HG03039 (cell line): ENCODE measurements around the gene PHC2.

ENCODE experiments used
- ATAC-seq: cut with Tn5 transposase; IDR thresholded peaks from one replicate; pipeline ENCODE4 v1.9.1; 2021; ENCODE audit warnings: mild to moderate bottlenecking, moderate library complexity; ENCODE audit not compliant: unreplicated experiment

PHC2 gene

DNA sequence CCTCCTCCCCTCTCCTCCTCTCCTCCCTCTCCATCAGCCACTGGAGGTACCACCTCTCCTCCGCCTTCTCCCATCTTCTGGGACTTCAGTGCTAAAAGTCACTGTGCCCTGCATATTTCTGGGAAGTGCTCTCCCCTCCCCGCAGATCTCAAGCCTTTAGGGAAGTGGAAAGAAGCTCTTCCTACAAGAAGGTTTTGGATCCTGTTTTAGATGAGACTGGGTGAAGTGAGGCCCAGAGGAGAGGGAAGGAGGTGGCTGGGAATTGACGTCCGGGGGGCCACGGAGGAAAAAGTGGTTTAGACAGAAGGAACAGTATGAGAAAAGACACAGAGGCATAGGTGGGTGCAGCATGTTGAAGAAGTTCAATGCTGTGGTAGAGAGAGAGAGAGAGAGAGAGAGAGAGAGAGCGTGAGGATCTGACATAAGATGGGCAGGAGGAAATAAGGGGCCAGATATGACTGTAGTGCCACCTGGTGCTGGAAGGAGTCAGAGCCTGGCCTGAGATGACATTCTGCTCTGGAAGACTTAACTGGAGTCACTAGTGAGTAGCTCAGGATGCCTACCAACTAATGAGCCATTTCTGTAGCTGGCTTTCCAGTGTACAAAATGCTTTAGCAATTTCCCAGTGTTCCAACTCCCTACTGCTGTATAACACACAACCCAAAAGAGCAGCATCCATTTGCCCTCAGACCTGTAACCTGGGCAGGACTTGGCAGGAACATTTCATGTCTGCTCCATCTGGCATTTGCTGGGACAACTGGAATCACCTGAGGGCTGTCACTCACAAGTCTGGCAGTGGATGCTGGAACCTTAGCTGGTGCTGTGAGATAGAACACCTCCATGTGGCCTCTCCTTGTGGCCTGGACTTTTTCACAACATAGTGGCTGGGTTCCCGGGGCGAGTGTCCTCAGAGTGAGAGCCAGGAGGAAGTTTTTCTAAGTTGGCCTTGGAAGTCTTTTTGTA is 24.9 kb upstream of the PHC2 start:
- ATAC-seq, result no peak

DNA sequence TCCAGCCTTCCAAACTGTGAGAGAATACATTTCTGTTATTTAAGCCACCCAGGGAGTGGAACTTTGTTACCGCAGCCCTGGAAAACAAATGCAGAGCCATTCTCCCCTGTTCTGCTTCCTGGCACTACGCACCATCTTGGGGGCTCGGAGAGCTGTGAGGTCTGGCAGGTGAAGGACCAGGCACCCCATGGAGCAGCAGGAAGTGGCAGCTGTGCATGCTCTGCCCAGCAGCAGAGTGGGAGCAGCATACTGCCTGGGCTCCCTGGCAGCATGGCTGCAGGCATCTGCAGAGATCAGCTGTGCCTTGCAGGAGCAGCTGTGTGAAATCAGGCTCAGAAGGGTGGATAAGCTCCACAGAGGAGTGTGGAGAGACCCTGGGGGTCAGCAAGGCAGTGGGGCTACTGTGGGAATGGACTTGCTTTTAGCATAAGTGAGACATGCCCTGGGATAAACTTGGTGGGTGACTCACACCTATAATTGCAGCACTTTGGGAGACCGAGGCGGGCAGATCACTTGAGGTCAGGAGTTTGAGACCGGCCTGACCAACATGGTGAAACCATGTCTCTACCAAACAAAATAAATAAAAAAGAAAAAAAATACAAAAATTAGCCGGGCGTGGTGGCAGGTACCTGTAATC is 23.9 kb upstream of the PHC2 start:
- ATAC-seq, result no peak

DNA sequence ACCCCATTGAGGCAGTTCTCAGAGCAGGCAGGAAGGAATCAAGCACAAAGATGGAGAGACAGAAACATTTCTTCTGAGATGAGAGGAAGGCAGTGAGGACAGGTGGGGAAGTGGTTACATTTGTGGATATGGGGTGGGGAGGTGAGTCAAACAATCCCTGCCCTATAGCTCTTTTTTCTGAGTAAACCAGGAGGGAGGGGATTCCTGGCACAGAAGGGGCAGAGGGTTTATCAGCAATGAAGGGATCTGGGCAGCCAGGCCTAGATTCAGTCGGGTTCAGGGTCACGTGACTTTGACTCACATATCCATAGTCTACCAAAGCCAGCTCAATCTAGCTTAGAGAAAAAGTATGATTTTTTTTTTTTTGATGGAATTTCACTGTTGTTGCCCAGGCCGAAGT is 15.7 kb upstream of the PHC2 start:
- ATAC-seq, result no peak

DNA sequence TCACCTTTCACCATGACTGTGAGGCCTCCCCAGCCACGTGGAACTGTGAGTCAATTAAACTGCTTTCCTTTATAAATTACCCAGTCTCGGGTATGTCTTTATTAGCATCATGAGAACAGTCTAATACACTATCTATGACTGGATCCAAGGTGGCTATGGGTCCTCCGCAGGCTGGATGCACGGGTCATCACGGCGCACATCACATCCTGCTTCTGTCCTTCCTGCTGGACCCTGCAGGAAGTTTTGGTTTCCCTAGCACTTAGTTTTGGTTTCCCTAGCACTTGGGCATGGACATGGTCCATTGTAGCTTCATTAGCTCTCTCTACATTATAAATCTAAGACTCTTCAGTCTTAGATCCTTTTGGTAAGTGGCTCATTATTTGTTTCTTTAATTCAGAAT is 14.2 kb upstream of the PHC2 start:
- ATAC-seq, result no peak

DNA sequence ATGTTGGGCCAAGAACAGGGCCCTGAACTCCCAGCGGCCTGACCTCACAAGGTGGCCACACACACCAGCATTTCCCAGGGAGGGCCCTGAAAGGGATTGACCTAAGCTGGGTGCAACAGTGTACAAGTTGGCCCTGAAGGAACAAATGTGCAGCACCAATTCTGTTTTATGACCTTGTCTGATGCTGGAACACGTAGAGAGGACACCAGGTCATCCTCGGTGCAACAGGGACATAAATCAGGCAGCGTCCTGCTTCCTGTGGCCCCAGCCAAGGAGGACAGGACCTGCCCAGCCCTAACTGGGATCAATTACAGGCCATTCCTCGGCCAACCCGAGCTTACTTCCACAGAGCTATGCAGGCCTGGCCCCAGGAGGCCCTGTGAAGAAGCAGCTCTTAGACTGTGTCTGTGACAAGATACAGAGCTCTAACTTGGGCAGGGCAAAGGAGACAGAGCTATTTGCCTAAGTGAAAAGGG is 12.8 kb upstream of the PHC2 start:
- ATAC-seq, result no peak

DNA sequence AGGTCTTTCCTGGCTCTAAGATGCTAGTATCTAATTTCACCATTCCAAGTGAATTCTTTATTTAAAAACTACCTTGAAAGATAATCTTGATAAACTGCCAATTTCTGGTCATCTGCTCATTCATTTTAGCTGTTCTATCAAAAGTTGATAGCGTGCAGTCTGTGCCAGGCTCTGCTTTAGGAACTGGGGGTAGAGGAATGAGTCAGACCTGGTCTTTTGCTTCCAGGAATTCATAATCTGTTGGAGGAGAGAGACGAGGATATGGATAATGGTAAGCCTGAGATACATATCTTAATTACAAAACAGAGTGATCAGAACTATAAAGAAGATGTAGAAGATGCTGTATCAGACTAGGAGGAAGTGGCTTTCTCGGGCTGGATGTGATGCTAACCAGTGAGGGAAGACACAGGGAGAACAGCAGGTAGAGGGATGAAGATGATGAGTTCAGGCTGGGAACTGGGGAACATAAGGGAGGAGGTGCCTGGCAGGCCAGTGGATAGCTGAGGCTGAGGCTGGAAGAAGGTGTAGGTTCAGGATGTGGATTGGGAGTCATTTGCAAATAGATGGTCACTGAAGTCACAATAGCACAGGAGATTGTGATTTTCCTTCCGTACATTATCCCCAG is 12.3 kb upstream of the PHC2 start:
- ATAC-seq, result no peak

DNA sequence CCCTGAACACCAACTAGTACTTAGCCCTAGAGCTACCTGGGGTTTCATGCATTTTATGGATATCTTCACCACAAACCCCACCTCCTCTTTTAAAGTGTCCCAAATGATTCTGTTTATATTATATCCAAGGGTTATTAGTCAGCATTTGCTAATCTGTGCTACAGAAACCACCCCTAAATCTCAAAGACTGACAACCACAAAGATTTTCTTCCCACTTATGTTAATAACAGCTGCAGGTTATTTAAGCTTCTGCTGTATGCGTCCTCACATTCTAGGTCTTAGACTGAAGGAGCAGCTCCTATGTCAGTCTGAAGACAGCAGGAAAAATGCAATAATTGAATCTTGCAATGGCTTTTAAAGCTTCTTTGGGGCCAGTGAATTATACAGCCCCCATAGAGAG is 11.2 kb upstream of the PHC2 start:
- no peak for ATAC-seq

DNA sequence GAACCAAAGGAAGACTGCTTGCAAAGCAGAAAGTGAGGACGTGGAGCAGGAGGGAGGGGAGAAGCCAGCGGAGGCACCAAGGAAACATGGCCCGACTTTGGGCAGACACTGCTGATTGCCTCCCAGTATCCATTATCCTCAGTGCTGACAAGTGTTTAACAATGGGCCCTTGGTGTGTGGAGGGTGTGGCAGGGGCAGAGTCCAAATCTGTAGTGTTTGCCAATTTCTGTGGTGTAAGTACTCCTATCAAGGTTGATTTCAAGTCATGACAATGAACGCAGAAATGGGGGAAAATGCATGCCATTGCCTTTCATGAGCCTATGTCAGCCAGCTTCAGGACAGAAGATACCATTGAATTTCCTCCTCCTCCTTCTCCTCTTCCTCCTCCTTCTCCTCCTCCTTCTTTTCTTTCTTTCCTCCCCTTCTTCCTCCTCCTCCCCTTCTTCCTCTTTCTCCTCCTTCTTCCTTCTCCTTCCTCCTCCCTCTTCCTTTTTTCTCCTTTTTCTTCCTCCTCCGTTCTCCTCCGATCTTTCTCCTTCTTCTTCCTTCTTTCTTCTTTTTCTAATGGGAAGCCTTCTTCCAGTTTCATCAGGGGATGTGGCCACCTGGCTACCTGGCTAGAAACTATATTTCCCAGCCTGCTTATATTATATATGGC is 10.3 kb upstream of the PHC2 start:
- ATAC-seq, result no peak

DNA sequence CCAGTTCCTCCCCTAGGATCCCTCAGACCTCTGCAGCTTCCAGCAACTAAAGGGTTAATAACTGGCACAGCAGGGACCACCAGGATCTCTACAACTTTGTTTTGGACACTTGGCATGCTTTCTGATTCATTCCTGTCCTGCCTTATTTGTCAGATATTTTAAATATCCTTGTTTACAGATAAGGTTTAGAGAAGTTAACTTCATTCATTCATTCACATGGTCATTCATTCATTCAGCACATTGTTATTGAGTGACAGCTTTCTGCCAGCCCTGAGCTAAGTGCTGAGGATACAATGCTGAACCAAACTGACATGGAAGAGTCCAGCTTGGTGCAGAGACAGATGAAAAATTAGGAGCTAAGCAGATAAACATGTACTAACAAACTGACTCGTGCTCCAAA is 8.8 kb upstream of the PHC2 start:
- ATAC-seq, result no peak

DNA sequence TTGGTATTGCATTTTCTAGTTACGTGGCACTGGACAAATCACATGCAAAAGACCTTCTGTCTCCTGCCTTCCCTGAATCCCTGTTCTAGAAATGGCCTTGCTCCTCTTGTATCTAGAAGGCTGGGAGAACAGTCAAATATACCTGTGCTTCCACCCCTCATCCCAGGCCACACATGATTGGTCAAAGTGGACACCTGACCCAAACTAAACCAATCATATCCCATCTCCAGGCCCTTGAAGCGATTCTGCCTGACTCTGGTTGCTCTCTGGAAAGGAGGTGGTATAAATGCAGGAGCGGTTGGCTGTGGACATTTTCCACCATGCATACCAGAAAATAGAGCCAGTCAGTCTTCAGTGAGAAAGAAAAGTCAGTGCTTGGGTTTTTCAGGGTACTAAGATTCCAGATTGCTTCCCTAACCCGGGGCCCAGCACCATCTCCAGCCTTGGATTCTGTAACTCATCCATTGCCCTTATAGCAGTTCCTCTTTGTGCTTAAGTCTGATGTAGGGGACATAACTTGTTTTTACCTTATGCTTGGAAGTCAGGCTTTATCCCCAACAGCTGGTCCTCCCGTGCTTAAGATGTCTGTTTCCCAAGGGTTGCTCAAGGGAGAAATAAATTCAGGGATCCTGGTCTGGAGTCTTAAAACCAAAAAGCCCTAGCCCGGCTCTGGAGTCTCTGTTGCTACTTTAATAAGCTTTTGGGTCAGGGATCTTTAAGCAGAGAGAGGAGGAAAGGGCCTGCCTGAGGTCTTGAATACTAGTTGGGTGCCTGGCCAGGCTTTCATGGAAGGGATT is 7.7 kb upstream of the PHC2 start:
- ATAC-seq, result no peak

DNA sequence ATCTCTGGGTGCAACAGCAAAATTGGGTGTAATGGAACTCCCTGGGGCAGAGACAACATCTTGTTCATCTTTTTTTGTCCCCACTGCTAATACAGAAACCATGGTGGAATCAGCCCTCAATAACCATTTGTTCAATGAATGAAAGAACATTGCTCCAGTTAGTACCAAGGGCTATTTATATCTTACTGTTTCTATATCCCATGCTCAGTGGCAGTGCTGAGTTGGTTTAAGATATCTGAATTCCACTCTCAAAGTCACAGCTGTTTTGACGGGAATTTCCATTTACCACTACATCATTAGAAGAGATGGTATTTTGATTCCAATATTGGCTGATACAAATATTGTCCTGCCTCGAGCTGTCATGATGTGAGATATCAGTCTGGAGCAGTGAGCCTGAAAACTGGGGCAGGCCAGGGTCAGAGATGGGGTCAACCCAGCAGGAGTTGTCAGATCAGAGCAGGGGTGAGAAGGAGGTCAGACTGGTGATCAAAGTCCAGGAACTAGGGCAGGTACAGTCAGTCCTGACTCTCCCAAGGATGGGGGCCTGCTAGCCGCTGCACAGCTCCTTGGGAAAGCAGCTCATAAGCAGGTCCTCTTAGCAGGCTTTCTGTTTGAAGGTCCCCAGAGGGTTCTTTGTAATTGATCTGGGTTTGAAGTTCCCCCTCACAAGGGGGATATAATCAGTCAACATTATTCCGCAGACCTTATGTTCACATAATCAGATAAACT is 5.8 kb upstream of the PHC2 start:
- no peak for ATAC-seq

DNA sequence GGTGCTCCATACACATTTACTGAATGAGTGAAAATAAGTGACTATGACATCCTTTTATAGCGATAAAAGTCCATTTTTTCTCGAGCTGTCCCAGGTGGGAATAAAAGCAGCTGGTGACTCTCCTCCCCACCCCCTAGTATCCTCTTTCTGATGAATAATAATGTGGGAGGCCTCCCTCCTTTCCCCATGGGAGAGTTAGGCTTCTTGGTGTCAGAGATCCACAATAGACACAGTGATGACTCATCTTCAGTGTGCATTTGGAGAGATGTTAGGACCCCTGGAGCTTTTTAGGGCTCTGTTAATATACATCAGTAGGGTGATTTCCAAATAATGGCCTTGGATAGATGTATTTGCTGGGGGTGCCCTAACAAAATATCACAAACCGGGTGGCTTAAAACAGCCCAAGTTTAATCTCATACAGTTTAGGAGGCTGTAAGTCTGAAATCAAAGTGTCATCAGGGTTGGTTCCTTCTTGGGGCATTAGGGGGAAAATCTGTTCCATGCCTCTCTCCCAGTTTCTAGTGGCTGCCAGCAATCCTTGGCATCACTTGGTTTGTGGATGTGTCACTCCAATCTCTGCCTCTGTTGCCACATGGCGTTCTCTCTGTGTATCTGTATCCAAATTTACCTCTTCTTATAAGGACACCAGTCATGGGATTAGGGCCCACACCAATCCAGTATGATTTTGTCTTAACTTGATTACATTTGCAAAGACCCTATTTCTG is 4.4 kb upstream of the PHC2 start:
- ATAC-seq, result no peak

DNA sequence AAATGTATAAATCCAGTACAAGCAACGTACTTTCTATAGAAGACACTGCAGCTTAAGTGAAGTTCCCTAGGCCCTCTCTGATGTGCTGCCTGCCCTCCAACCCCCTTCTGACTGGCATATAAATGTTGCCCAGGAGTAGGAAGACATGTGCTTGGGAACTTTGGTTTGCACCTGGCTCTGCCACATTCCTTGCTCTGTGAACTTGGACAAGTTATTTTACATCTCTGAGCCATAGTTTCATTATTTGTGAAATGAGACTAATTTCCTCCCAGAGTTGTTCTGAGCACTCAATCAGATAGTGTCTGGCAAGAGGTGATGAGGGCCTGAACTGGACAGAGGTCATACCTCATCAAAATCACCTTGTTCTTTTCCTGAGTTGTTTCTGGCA is 3.5 kb upstream of the PHC2 start:
- no peak for ATAC-seq

DNA sequence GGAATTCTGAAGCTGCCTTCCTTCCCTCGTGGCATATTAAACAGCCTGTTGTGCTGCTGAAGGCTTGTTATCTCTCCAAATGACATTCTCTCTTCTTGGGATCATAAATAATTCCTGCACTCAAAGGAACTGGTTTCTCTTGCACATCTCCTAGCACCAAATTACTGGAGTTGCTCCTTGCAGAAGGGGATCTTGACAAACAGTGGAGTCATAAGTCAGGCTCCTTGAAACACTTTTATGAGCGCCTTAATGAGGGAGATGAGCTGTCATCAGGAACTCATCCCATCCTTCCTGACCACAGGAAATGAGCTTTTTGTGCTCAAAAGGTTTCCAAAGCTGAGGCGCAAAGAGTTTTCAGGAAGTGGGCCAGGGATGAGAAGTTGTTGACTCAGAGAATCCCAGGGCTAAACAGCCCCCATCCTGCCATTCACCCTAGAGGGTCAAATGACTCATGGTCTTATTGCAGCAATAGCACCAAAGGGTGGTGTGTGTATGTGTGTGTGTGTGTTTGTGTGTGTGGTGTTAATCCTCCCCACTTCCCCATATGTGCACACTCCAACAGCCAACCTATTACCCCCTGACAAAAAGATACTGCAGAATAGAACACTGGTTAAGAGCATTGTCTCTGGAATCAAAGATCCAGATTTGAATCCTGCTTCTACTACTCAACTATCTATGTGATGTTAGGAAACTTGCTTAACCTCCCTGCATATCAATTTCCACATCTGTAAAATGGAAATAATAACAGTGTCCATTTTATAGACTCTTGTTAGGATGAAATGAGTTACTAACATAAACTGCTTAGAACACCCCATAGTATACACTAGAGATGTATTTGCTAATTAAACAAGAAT is 2.8 kb upstream of the PHC2 start:
- no peak for ATAC-seq

DNA sequence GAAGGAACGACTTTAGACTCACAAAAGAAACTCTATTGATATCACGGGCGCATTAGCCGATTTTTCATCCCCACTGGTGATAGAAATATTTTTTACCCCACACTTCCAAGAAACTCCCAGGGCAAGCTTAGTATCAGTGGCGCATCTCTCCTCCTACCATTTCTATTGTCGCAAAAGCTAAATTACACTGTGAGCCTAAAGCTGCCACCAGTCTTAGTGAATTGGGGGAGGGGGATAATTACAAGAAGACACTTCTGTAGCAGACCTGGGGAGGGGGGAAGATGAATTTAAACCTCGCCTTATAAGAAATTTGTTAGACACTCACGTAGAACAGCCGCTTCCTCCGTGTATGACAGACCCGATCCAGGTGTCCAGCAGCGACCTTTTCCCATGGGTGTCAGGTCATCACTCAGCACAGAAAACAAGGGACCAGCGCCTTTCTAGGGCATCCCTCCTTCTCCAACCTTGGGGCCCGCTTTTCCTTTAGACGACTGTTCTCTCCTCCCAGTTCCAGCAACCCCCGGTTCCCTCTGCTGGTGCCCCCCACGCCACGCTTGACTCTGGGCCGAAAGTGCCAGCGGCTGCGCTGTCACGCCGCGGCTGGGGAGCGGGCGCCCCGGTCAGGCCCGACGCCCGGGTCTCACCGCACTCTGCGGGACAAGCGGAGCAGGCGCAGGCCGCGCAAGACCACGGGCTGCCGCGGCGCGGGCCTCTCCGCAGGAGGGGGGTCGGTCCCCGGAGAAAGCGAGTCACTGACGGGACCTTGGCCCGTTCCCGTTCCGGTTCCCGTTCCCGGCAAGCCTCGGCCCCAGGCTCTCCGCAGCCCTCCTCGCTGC is 821 bp downstream of the PHC2 start:
- peak; percentile 6 for ATAC-seq

DNA sequence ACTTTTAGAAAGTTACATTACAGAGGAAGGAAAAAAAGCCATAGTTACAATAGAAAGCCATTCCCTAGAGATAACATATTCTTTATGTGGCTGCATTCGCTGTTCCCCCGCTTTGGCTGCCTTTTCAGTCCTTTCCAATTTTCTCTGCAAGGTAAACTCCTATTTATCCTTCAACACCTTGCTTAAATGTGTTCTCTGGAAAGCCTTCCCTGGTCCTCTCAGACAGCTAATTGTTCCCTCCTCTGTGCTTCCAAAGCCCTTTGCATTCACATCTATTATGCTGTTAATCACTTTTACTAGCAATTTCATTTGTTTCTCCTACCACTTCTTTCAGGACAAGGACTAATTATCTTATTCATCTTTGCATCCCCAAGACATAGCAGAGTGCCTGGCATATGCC is 1.6 kb downstream of the PHC2 start:
- no peak for ATAC-seq

DNA sequence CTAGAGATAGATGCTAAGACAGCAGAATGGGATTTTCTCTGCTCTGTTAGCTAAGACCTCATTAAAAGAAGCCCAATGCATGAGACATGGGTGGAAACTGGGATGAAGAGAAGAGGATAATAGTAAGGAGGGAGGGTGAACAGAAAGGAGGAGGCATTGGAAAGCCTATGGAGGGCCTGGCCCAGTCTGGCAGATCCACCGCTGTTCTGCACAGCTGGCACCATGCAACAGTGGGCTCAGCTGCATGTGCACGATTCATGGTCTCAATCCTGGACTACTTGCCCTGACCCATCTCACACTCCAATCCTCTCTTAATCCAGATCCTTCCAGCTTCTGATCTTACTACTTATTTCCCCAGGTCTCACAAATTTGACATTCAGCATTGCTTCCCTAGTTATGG is 2.2 kb downstream of the PHC2 start:
- ATAC-seq, result no peak
